PC-3 (cell line): ENCODE results near the gene DNM3. TPM values are rescaled to one million over a fixed set of nuclear protein-coding genes. Genes with fewer than 3 reads are reported as not detected.

Source experiments
- ATAC-seq: fragments of 200-7000 bp; cut with Tn5 transposase; 2 replicates; pipeline ENCODE4 v1.9.1; 2020; ENCODE audit warnings: mild to moderate bottlenecking, moderate library complexity
- BruUV-seq: library from RNA; stranded (reverse); fragments of 400-500 nt; replicated peaks from 2 replicates; lab custom pipeline; 2021; lab: Mats Ljungman, UMichigan
- CTCF ChIA-PET: fragments of 300-600 bp; sonication (Branson Sonifier 250); formaldehyde crosslinking; loops from one replicate; lab custom pipeline; 2022; ENCODE audit warnings: antibody characterized with exemption; lab: Charles Lee
- POLR2A ChIA-PET: fragments of 300-600 bp; sonication (Branson Sonifier 250); formaldehyde crosslinking; loops from one replicate; lab custom pipeline; 2022; ENCODE audit warnings: antibody characterized with exemption; ENCODE audit not compliant: unreplicated experiment; lab: Charles Lee
- DNase-seq: peaks from one replicate; pipeline ENCODE4 v3.0.0-alpha.2; 2015
- H2AFZ ChIP-seq: fragments of 300-600 bp; sonication (generic); 2 replicates; pipeline ENCODE4 v1.6.0; 2016; ENCODE audit warnings: antibody characterized with exemption, low read length
- H3F3A ChIP-seq: fragments of 300-600 bp; sonication (generic); one replicate; pipeline ENCODE4 v1.6.0; 2017; ENCODE audit warnings: antibody characterized with exemption, low read length, control low read depth, mild to moderate bottlenecking; ENCODE audit not compliant: unreplicated experiment
- H3K27ac ChIP-seq: fragments of 300-600 bp; sonication (generic); 2 replicates; pipeline ENCODE4 v1.5.1; 2016; ENCODE audit warnings: mild to moderate bottlenecking, low read length
- H3K27me3 ChIP-seq: fragments of 300-600 bp; sonication (generic); 2 replicates; pipeline ENCODE4 v1.6.1; 2016; ENCODE audit warnings: low read length, mixed read lengths
- H3K36me3 ChIP-seq: fragments of 300-600 bp; sonication (generic); 2 replicates; pipeline ENCODE4 v1.6.1; 2016; ENCODE audit warnings: low read depth, mixed run types, low read length, mixed read lengths
- H3K4me1 ChIP-seq: fragments of 300-600 bp; sonication (generic); 2 replicates; pipeline ENCODE4 v1.5.1; 2016; ENCODE audit warnings: low read length; ENCODE audit not compliant: insufficient read depth
- H3K4me2 ChIP-seq: fragments of 300-600 bp; sonication (generic); 2 replicates; pipeline ENCODE4 v1.6.0; 2016; ENCODE audit warnings: low read length
- H3K4me3 ChIP-seq: fragments of 300-600 bp; sonication (generic); 2 replicates; pipeline ENCODE4 v1.5.1; 2016; ENCODE audit warnings: mild to moderate bottlenecking, low read length, mixed read lengths
- H3K79me2 ChIP-seq: fragments of 300-600 bp; sonication (generic); 2 replicates; pipeline ENCODE4 v1.6.1; 2017; ENCODE audit warnings: low read length, mixed read lengths
- H3K9ac ChIP-seq: fragments of 300-600 bp; sonication (generic); 2 replicates; pipeline ENCODE4 v1.6.0; 2016; ENCODE audit warnings: mild to moderate bottlenecking, low read length
- H3K9me2 ChIP-seq: fragments of 300-600 bp; sonication (generic); replicated peaks from 2 replicates; pipeline ENCODE4 v1.6.1; 2016; ENCODE audit warnings: mixed run types, low read length, mixed read lengths
- H3K9me3 ChIP-seq: fragments of 300-600 bp; sonication (generic); 2 replicates; pipeline ENCODE4 v1.6.1; 2016; ENCODE audit warnings: low read length, mixed read lengths
- H4K20me1 ChIP-seq: fragments of 300-600 bp; sonication (generic); 2 replicates; pipeline ENCODE4 v1.6.1; 2016; ENCODE audit warnings: low read length, mixed read lengths
- EZH2 ChIP-seq: fragments of 300-600 bp; sonication (generic); IDR thresholded peaks from one replicate; pipeline ENCODE4 v1.6.1; 2017; ENCODE audit warnings: antibody characterized with exemption, mild to moderate bottlenecking, low read length; ENCODE audit not compliant: unreplicated experiment
- EZH2phosphoT487 ChIP-seq: fragments of 300-600 bp; sonication (generic); IDR thresholded peaks from 2 replicates; pipeline ENCODE4 v1.6.1; 2018; ENCODE audit warnings: mild to moderate bottlenecking, antibody characterized with exemption, low read length, borderline replicate concordance
- intact Hi-C: fragments of 100-400 bp; cut with micrococcal nuclease; formaldehyde crosslinking; loops from 2 replicates; pipeline ENCODE4 v1.9.0; 2023
- total RNA-seq: library from RNA; depleted of rRNA; stranded (reverse); fragments of >200 nt; gene quantifications from 2 replicates; pipeline ENCODE4 v1.2.3, GENCODE V29; 2014
- TF ChIP-seq, protein P1 (sequence below): fragments of 300-600 bp; sonication (generic); conservative IDR thresholded peaks from 2 replicates; pipeline ENCODE4 v1.5.1; 2017; ENCODE audit warnings: antibody characterized with exemption, low read depth, mild to moderate bottlenecking, low read length

Gene DNM3
- total RNA-seq, 1 experiment from 2014 or later, result 0.98 TPM

DNA sequence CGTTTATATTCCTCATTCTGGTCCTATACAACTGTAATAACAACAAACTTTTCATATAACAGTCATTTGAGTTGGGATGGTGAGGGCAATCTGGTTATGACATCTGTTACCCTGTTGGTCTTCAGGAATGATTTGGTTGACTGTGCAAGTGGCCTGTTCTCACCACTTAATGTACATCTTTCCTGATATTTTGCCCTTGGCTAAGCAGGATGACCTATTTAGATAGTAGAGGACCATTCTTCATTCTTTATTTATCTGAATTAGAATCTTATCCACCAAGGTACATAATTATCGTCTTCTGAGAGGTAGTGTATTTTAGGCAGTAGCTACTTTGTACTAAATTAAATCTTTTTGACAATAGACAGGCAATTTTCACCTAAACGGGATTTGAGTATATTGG, 154.3 kb downstream of the DNM3 start:
- no peaks in the 10 kb centered on the region for H3K36me3 ChIP-seq
- ChIA-PET CTCF (no interaction called here), POLR2A (no interaction called here)
- peaks cover 19% of the 10 kb centered on the region; the same call in 1 of the 2 replicates for H3K27me3 ChIP-seq
- H2AFZ ChIP-seq, result no peak overlapping the region
- no peak overlapping the region for H3K9ac ChIP-seq
- H3K9me3 ChIP-seq, result no peaks in the 10 kb centered on the region
- intact Hi-C loops, result no loop called here
- no peaks in the 10 kb centered on the region for H3F3A ChIP-seq
- no peak for TF ChIP-seq EZH2phosphoT487
- TF ChIP-seq EZH2, result no peak
- TF ChIP-seq, protein P1, sequence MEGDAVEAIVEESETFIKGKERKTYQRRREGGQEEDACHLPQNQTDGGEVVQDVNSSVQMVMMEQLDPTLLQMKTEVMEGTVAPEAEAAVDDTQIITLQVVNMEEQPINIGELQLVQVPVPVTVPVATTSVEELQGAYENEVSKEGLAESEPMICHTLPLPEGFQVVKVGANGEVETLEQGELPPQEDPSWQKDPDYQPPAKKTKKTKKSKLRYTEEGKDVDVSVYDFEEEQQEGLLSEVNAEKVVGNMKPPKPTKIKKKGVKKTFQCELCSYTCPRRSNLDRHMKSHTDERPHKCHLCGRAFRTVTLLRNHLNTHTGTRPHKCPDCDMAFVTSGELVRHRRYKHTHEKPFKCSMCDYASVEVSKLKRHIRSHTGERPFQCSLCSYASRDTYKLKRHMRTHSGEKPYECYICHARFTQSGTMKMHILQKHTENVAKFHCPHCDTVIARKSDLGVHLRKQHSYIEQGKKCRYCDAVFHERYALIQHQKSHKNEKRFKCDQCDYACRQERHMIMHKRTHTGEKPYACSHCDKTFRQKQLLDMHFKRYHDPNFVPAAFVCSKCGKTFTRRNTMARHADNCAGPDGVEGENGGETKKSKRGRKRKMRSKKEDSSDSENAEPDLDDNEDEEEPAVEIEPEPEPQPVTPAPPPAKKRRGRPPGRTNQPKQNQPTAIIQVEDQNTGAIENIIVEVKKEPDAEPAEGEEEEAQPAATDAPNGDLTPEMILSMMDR, result no peak
- no peaks in the 10 kb centered on the region for H3K9me2 ChIP-seq
- ATAC-seq, result no peak
- H3K4me1 ChIP-seq, result no peaks in the 10 kb centered on the region
- no peaks in the 10 kb centered on the region for H3K79me2 ChIP-seq
- H3K4me2 ChIP-seq, result no peak overlapping the region
- no peak overlapping the region for H3K27ac ChIP-seq
- no TSS peak for BruUV-seq
- no peak overlapping the region for H3K4me3 ChIP-seq
- DNase-seq, result no peak
- no peaks in the 10 kb centered on the region for H4K20me1 ChIP-seq

DNA sequence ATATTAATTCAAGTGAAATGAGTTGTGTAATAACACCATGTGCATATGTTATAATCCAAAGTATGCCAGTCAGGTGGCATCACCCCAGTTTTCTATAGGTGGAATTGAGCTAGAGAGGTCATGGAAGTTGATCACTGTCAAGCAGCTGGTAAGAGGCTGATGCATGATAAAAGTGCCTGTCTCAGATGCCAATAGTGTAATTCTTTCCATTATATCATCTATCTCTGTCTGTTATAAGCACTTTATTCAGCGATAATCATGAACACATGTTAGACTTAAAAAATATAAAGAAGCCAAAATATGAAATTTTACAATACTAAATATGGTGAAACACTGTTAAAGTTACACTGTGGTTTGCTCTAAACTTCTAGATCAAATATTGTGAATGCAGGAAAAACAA, 156.6 kb downstream of the DNM3 start:
- intact Hi-C loops, result no loop called here
- BruUV-seq, result no TSS peak
- DNase-seq (no peak), ATAC-seq (no peak)
- ChIA-PET CTCF (no interaction called here), POLR2A (no interaction called here)
- H3K9me2 ChIP-seq, result no peaks in the 10 kb centered on the region
- H3K9ac ChIP-seq, result no peak overlapping the region
- H3K4me1 ChIP-seq, result peaks cover under 1% of the 10 kb centered on the region; the same call in 1 of the 2 replicates
- no peak overlapping the region for H3K4me2 ChIP-seq
- H3F3A ChIP-seq, result no peaks in the 10 kb centered on the region
- H3K4me3 ChIP-seq, result no peak overlapping the region
- no peaks in the 10 kb centered on the region for H3K36me3 ChIP-seq
- peaks cover 19% of the 10 kb centered on the region; the same call in 1 of the 2 replicates for H3K27me3 ChIP-seq
- H3K27ac ChIP-seq, result no peak overlapping the region
- H3K79me2 ChIP-seq, result no peaks in the 10 kb centered on the region
- TF ChIP-seq, protein P1, result no peak
- TF ChIP-seq EZH2phosphoT487 (no peak), EZH2 (no peak)
- H4K20me1 ChIP-seq, result no peaks in the 10 kb centered on the region
- no peaks in the 10 kb centered on the region for H3K9me3 ChIP-seq
- no peak overlapping the region for H2AFZ ChIP-seq

DNA sequence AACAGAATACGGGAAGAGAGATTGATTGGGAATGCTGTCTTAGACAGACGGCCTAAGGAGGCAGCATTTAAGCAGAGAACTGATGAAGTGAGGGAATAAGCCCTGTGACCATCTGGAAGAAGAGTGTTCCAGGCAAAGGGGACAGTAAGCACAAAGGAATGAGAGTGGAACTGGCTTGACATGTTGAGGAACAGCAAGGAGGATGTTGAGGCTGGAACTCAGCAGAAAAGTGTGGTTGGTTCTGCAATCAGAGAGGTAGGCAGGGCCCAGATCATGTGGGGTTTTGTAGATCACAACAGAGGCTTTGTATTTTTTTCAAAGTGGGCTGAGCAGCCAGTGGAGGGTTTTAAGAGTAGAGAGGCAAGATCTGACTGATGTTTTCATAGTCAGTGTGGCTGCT, 157.4 kb downstream of the DNM3 start:
- intact Hi-C loops, result no loop called here
- Histone ChIP-seq H3K9me2 (no peaks in the 10 kb centered on the region), H3K36me3 (no peaks in the 10 kb centered on the region), H3K9me3 (no peaks in the 10 kb centered on the region), H2AFZ (no peak overlapping the region), H3K4me1 (peaks cover 9% of the 10 kb centered on the region), H3K27me3 (peaks cover 12% of the 10 kb centered on the region; the same call in 1 of the 2 replicates), H3F3A (no peaks in the 10 kb centered on the region), H3K4me3 (no peak overlapping the region), H3K27ac (no peak overlapping the region), H4K20me1 (no peaks in the 10 kb centered on the region), H3K4me2 (no peak overlapping the region), H3K9ac (no peak overlapping the region), H3K79me2 (no peaks in the 10 kb centered on the region)
- ATAC-seq (no peak), DNase-seq (peak; percentile 40)
- no TSS peak for BruUV-seq
- ChIA-PET CTCF (no interaction called here), POLR2A (no interaction called here)
- TF ChIP-seq EZH2, result no peak
- TF ChIP-seq, protein P1, result no peak
- no peak for TF ChIP-seq EZH2phosphoT487
